ENCODE data around the gene CSNK2A3.

GRCh38 chr11:11391169-11391568 is 38.1 kb upstream of the CSNK2A3 start:
- TF ChIP-seq EZH2 (IDR thresholded peaks at IDR 0.05; ENCODE audit: low read length, missing control alignments) (no peak), CTCF (conservative IDR thresholded peaks at IDR 0.05 in 1 of 2, IDR thresholded peaks at IDR 0.05 in 1 of 2; ENCODE audit: low read depth in 1 of 2, low read length in 2 of 2) (no peak)

Data from fibroblast of lung (primary cell).